A549 (cell line): ENCODE results near the gene LANCL1. TPM values are rescaled to one million over a fixed set of nuclear protein-coding genes. Genes with fewer than 3 reads are reported as not detected.

Experiments used
- ATAC-seq, 2 experiments: fragments of 200-7000 bp in 1 of 2; fragments of >200 bp in 1 of 2; cut with Nextera tagmentation in 1 of 2; cut with Tn5 transposase in 1 of 2; 3 replicates each; pipeline versions ENCODE4 v1.8.0 to v1.9.1; 2018 to 2020; ENCODE audit warnings: mild to moderate bottlenecking in 1 of 2, moderate library complexity in 1 of 2
- CTCF ChIA-PET: fragments of 300-600 bp; sonication (Branson Sonifier 250); formaldehyde crosslinking; extraction: SDS; loops from one replicate; lab custom pipeline; 2021; ENCODE audit warnings: antibody characterized with exemption, inconsistent platforms; lab: Yijun Ruan, JAX
- POLR2A ChIA-PET: fragments of 350-600 bp; formaldehyde crosslinking; extraction: SDS; loops from one replicate; lab custom pipeline; 2021; ENCODE audit warnings: antibody characterized with exemption, inconsistent platforms; lab: Yijun Ruan, JAX
- DNase-seq, 2 experiments: peaks; one replicate each; pipeline versions ENCODE4 v3.0.0 to v3.0.0-alpha.2; 2011 to 2016; ENCODE audit warnings: low read depth in 1 of 2, low spot score in 1 of 2
- FAIRE-seq: peaks from 2 replicates; lab custom pipeline; 2011; peaks lifted over from hg19 to GRCh38; lab: Jason Lieb, UNC
- H3K27ac ChIP-seq, 2 experiments: fragments of >200 bp; sonication (Bioruptor Twin); formaldehyde crosslinking; 3 replicates each; pipeline ENCODE4 v1.5.1; 2016 to 2017
- H3K4me1 ChIP-seq: fragments of >200 bp; sonication (Bioruptor Twin); formaldehyde crosslinking; 3 replicates; pipeline ENCODE4 v1.6.1; 2016
- H3K4me2 ChIP-seq: fragments of >200 bp; sonication (Bioruptor Twin); formaldehyde crosslinking; 3 replicates; pipeline ENCODE4 v1.6.1; 2016
- H3K4me3 ChIP-seq: fragments of >200 bp; sonication (Bioruptor Twin); formaldehyde crosslinking; 3 replicates; pipeline ENCODE4 v1.5.1; 2016
- H3K9me3 ChIP-seq: fragments of >200 bp; sonication (Bioruptor Twin); formaldehyde crosslinking; 3 replicates; pipeline ENCODE4 v1.6.1; 2016
- ATOH8 ChIP-seq: fragments of 250-450 bp; sonication (Bioruptor Pico); IDR thresholded peaks from 2 replicates; pipeline ENCODE4 v1.5.0; 2020; ENCODE audit warnings: low read depth, mild to moderate bottlenecking, moderate library complexity
- BHLHE40 ChIP-seq: IDR thresholded peaks from 2 replicates; pipeline ENCODE4 v1.6.1; 2012; ENCODE audit warnings: low read depth, low read length, inconsistent platforms
- CBX2 ChIP-seq: fragments of 200-600 bp; sonication (generic); IDR thresholded peaks from 2 replicates; pipeline ENCODE4 v1.6.1; 2016; ENCODE audit warnings: low read depth, mild to moderate bottlenecking, borderline replicate concordance
- CHD4 ChIP-seq: fragments of 200-600 bp; sonication (generic); IDR thresholded peaks from 2 replicates; pipeline ENCODE4 v1.6.1; 2016; ENCODE audit warnings: antibody characterized with exemption, mild to moderate bottlenecking, borderline replicate concordance
- EHF ChIP-seq: fragments of 250-450 bp; sonication (Bioruptor Pico); IDR thresholded peaks from 2 replicates; pipeline ENCODE4 v1.5.0; 2020; ENCODE audit warnings: mild to moderate bottlenecking
- ESRRA ChIP-seq: fragments of 150-350 bp; IDR thresholded peaks from 2 replicates; pipeline ENCODE4 v1.6.1; 2014; ENCODE audit warnings: mild to moderate bottlenecking, low read length, borderline replicate concordance
- FOXS1 ChIP-seq: fragments of 250-450 bp; sonication (Bioruptor Pico); IDR thresholded peaks from 2 replicates; pipeline ENCODE4 v1.5.0; 2020; ENCODE audit warnings: mild to moderate bottlenecking, moderate library complexity
- HDAC2 ChIP-seq: fragments of 200-600 bp; sonication (generic); IDR thresholded peaks from 2 replicates; pipeline ENCODE4 v1.6.1; 2016
- HEYL ChIP-seq: fragments of 250-450 bp; sonication (Bioruptor Pico); IDR thresholded peaks from 2 replicates; pipeline ENCODE4 v1.8.0; 2021; ENCODE audit warnings: mild to moderate bottlenecking, moderate library complexity
- HMGXB4 ChIP-seq: fragments of 250-450 bp; sonication (Bioruptor Pico); IDR thresholded peaks from 2 replicates; pipeline ENCODE4 v1.5.0; 2021; ENCODE audit warnings: mild to moderate bottlenecking, moderate library complexity, borderline replicate concordance
- HOXA7 ChIP-seq: fragments of 250-450 bp; sonication (Bioruptor Pico); IDR thresholded peaks from 2 replicates; pipeline ENCODE4 v1.5.0; 2020; ENCODE audit warnings: mild to moderate bottlenecking, moderate library complexity
- HOXB13 ChIP-seq: fragments of 250-450 bp; sonication (Bioruptor Pico); IDR thresholded peaks from 2 replicates; pipeline ENCODE4 v1.5.0; 2020; ENCODE audit warnings: low read depth, mild to moderate bottlenecking, moderate library complexity
- KDM5A ChIP-seq: fragments of 200-600 bp; sonication (generic); IDR thresholded peaks from 2 replicates; pipeline ENCODE4 v1.6.1; 2016; ENCODE audit warnings: antibody characterized with exemption, mild to moderate bottlenecking
- MYC ChIP-seq: IDR thresholded peaks from 2 replicates; pipeline ENCODE4 v1.6.1; 2012; ENCODE audit warnings: mild to moderate bottlenecking, inconsistent platforms, low read length, improper control_type of control experiment, borderline replicate concordance
- NR3C1 ChIP-seq: fragments of >200 bp; sonication (Bioruptor Twin); formaldehyde crosslinking; IDR thresholded peaks from 3 replicates; pipeline ENCODE4 v1.6.1; 2017
- POLR2A ChIP-seq: IDR thresholded peaks from 2 replicates; pipeline ENCODE4 v1.6.1; 2012; ENCODE audit warnings: mild to moderate bottlenecking, low read length
- RARB ChIP-seq: fragments of 250-450 bp; sonication (Bioruptor Pico); IDR thresholded peaks from 2 replicates; pipeline ENCODE4 v1.8.0; 2021; ENCODE audit warnings: mild to moderate bottlenecking, moderate library complexity
- RFX5 ChIP-seq: fragments of 450-650 bp; IDR thresholded peaks from 2 replicates; pipeline ENCODE4 v1.7.1; 2014; ENCODE audit warnings: antibody characterized with exemption, mild to moderate bottlenecking, moderate library complexity
- SMC3 ChIP-seq: fragments of >200 bp; sonication (Bioruptor Twin); formaldehyde crosslinking; IDR thresholded peaks from 3 replicates; pipeline ENCODE4 v1.6.1; 2018; ENCODE audit warnings: inconsistent platforms
- SREBF2 ChIP-seq: fragments of 450-650 bp; IDR thresholded peaks from 2 replicates; pipeline ENCODE4 v1.6.1; 2014; ENCODE audit warnings: mild to moderate bottlenecking, moderate library complexity
- USF2 ChIP-seq: fragments of 450-650 bp; IDR thresholded peaks from 2 replicates; pipeline ENCODE4 v1.6.1; 2014; ENCODE audit warnings: antibody characterized with exemption
- WGBS: methylation state at CpG from one replicate; pipeline ENCODE4 v1.1.6; 2017; ENCODE audit errors: missing lambda C conversion rate; 5-methylcytosine and 5-hydroxymethylcytosine counted together
- polyA plus RNA-seq, 4 experiments: library from polyadenylated mRNA; depleted of rRNA in 3 of 4; stranded (reverse); fragments of >200 nt; fragmentation: RNase III in 1 of 4; extraction: RNeasy Plus Mini Kit Qiagen cat#74134 plus additional on column Dnase treatment in 1 of 4; gene quantifications; 2 replicates in 3 of 4; 3 replicates in 1 of 4; pipeline ENCODE4 v1.2.3, GENCODE V29; 2011 to 2017
- TF ChIP-seq, protein P1 (sequence below): fragments of >200 bp; sonication (Bioruptor Twin); formaldehyde crosslinking; IDR thresholded peaks from 3 replicates; pipeline ENCODE4 v1.5.1; 2016
- TF ChIP-seq, protein P2 (sequence below): IDR thresholded peaks from 2 replicates; pipeline ENCODE4 v1.6.1; 2012; ENCODE audit warnings: low read depth, borderline replicate concordance
- TF ChIP-seq, protein P3 (sequence below): fragments of 200-600 bp; sonication (generic); IDR thresholded peaks from 2 replicates; pipeline ENCODE4 v1.6.1; 2016; ENCODE audit warnings: antibody characterized with exemption, mild to moderate bottlenecking, moderate library complexity

Gene LANCL1
- polyA plus RNA-seq, 2 of the 4 experiments (the other 2 are of a cell fraction): 30.1 to 83.7 TPM

GRCh38 chr2:210422366-210422765 is 54.2 kb downstream of the LANCL1 start (continued):
- no peak for TF ChIP-seq MYC
- TF ChIP-seq POLR2A: no peak
- TF ChIP-seq RARB (CRISPR knock-in tag): no peak
- TF ChIP-seq EHF (CRISPR knock-in tag): no peak
- TF ChIP-seq, protein P1, sequence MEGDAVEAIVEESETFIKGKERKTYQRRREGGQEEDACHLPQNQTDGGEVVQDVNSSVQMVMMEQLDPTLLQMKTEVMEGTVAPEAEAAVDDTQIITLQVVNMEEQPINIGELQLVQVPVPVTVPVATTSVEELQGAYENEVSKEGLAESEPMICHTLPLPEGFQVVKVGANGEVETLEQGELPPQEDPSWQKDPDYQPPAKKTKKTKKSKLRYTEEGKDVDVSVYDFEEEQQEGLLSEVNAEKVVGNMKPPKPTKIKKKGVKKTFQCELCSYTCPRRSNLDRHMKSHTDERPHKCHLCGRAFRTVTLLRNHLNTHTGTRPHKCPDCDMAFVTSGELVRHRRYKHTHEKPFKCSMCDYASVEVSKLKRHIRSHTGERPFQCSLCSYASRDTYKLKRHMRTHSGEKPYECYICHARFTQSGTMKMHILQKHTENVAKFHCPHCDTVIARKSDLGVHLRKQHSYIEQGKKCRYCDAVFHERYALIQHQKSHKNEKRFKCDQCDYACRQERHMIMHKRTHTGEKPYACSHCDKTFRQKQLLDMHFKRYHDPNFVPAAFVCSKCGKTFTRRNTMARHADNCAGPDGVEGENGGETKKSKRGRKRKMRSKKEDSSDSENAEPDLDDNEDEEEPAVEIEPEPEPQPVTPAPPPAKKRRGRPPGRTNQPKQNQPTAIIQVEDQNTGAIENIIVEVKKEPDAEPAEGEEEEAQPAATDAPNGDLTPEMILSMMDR: no peak

GRCh38 chr2:210421916-210422315 is 54.6 kb downstream of the LANCL1 start:
- H3K4me2 ChIP-seq: no peak overlapping the region
- no peak overlapping the region for H3K27ac ChIP-seq
- ChIA-PET CTCF (no interaction called here), POLR2A (no interaction called here)
- WGBS: 39% methylated on average over 3 of the region's 3 CpGs
- peak in 1 of 2 experiments; percentile 47; a peak in 3 of 6 replicates for ATAC-seq
- 0 out of 3 replicates have a peak, but pooled peaks cover 3% of the 10 kb centered on the region for H3K4me1 ChIP-seq
- H3K9me3 ChIP-seq: no peaks in the 10 kb centered on the region
- FAIRE-seq: no peak
- TF ChIP-seq BHLHE40 (no peak), SMC3 (no peak), HDAC2 (no peak), HMGXB4 (CRISPR knock-in tag) (no peak)
- H3K4me3 ChIP-seq: no peak overlapping the region
- DNase-seq: peak in 1 of 2 experiments; percentile 6

DNA sequence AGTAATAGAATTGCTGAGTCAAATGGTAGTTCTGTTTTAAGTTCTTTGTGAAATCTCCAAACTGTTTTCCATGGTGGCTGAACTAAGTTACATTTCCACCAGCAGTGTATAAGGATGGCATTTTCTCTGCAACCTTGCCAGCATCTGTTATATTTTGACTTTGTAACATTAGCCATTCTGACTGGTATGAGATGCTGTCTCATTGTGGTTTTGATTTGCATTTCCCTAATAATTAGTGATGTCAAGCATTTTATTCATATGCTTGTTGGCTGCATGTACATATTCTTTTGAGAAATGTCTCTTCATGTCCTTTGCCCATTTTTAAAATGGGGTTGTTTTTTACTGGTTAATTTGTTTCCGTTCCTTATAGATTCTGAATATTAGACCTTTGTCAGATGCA is 63.9 kb downstream of the LANCL1 start:
- H3K27ac ChIP-seq: no peak overlapping the region
- H3K4me3 ChIP-seq: no peak overlapping the region
- no peak for ATAC-seq
- ChIA-PET CTCF (no interaction called here), POLR2A (no interaction called here)
- no peak for FAIRE-seq
- 89% methylated on average over 1 of the region's 1 CpG for WGBS
- no peak for TF ChIP-seq FOXS1 (CRISPR knock-in tag)
- no peak for TF ChIP-seq ATOH8
- TF ChIP-seq BHLHE40: no peak
- TF ChIP-seq NR3C1: no peak
- TF ChIP-seq HOXA7 (CRISPR knock-in tag): no peak
- no peak for TF ChIP-seq CHD4
- TF ChIP-seq, protein P2, sequence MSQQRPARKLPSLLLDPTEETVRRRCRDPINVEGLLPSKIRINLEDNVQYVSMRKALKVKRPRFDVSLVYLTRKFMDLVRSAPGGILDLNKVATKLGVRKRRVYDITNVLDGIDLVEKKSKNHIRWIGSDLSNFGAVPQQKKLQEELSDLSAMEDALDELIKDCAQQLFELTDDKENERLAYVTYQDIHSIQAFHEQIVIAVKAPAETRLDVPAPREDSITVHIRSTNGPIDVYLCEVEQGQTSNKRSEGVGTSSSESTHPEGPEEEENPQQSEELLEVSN: no peak
- no peak for TF ChIP-seq HEYL
- TF ChIP-seq, protein P3, sequence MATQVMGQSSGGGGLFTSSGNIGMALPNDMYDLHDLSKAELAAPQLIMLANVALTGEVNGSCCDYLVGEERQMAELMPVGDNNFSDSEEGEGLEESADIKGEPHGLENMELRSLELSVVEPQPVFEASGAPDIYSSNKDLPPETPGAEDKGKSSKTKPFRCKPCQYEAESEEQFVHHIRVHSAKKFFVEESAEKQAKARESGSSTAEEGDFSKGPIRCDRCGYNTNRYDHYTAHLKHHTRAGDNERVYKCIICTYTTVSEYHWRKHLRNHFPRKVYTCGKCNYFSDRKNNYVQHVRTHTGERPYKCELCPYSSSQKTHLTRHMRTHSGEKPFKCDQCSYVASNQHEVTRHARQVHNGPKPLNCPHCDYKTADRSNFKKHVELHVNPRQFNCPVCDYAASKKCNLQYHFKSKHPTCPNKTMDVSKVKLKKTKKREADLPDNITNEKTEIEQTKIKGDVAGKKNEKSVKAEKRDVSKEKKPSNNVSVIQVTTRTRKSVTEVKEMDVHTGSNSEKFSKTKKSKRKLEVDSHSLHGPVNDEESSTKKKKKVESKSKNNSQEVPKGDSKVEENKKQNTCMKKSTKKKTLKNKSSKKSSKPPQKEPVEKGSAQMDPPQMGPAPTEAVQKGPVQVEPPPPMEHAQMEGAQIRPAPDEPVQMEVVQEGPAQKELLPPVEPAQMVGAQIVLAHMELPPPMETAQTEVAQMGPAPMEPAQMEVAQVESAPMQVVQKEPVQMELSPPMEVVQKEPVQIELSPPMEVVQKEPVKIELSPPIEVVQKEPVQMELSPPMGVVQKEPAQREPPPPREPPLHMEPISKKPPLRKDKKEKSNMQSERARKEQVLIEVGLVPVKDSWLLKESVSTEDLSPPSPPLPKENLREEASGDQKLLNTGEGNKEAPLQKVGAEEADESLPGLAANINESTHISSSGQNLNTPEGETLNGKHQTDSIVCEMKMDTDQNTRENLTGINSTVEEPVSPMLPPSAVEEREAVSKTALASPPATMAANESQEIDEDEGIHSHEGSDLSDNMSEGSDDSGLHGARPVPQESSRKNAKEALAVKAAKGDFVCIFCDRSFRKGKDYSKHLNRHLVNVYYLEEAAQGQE: no peak
- no peak for TF ChIP-seq SREBF2
- TF ChIP-seq KDM5A: no peak
- no peak for TF ChIP-seq POLR2A
- no peak for TF ChIP-seq HOXB13 (CRISPR knock-in tag)
- TF ChIP-seq USF2: no peak
- TF ChIP-seq SMC3: no peak
- TF ChIP-seq ESRRA: no peak
- TF ChIP-seq RFX5: no peak
- no peak for TF ChIP-seq CBX2
- H3K4me2 ChIP-seq: no peak overlapping the region
- no peaks in the 10 kb centered on the region for H3K9me3 ChIP-seq
- DNase-seq: no peak
- no peaks in the 10 kb centered on the region for H3K4me1 ChIP-seq
